CD4-positive, alpha-beta T cell treated with Interferon gamma for 1 hour (primary cell): ENCODE data around the gene DPYD.

Experiments used
- DNase-seq: peaks from one replicate; pipeline ENCODE4 v3.0.0-alpha.2; 2020

Gene DPYD

DNA sequence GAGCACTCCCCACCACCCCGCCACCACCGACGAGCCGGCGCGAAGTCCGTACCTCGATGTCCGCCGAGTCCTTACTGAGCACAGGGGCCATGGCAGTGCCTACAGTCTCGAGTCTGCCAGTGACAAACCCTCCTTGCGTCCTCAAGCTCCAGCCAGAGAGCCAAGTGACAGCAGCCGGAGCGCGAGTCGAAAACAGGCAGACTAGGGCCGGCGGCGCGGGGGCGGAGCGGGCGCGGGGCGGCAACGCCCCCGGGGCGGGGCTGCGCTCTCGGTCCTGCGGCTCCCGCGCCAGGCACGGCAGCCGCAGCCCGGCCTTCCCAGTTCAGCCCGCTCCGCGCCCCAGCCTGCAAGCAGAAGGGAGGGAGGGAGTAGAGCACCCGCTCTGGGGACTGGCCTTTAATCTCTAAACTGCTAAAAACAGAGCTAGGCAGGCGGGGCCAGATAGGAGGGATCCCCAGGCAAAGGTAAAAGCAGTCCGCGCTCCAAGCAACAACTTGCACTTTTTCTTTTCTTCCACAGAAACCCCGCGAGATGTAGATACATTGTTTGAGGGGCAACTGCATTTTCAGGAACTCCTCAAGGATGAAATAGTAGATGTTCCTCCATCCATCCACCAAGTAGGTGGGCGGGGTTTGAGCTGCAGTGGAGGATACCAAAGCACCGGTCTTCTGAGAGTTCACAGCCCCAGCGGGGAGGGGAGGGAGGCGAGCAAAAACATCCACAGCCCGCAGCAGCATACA is at the start of gene DPYD:
DPYD (minus strand) TSS at position 203 of the 740 bp plus-strand sequence; CDS start at position 91, 112 bp downstream.
- DNase-seq, result peak; percentile 82

DNA sequence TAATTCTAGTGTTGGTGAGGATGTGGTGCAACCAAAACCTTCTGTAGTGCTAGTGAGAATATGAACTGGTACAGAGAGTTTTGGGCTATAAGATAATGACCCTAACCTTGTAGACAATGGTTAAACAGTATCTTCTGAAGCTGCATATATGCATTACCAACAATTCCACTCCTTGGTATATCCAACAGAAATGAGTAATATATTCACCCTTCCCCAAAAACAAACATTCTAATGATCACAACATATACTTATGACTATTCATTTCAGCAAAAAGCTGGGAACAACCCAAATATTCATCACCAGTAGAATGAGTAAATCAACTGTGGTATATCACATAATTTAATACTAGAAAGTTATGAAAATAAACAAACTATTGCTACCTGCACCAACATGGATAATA is 39.6 kb upstream of the DPYD start:
- DNase-seq, result no peak

GRCh38 chr1:97947695-97948094 is 26.9 kb upstream of the DPYD start:
- DNase-seq, result no peak

DNA sequence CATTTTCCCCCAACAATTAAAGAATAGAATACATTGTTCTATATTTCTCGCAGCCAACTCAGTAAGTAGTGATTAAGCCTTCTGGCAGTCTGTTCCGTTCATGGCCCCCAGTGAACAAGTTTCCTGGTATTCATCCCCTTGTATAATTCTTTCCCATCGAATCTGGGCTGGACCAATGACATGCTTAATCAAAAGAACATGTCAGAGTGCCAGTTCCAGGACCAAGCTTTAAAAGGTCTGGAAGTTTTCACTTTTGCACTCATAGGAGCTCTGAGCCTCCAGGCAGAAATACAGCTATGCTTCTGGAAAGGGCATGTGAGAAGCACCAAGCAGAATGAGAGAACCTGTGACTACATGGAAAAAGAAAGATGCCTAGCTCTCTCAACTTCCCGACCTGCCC is 22.5 kb upstream of the DPYD start:
- DNase-seq, result no peak

DNA sequence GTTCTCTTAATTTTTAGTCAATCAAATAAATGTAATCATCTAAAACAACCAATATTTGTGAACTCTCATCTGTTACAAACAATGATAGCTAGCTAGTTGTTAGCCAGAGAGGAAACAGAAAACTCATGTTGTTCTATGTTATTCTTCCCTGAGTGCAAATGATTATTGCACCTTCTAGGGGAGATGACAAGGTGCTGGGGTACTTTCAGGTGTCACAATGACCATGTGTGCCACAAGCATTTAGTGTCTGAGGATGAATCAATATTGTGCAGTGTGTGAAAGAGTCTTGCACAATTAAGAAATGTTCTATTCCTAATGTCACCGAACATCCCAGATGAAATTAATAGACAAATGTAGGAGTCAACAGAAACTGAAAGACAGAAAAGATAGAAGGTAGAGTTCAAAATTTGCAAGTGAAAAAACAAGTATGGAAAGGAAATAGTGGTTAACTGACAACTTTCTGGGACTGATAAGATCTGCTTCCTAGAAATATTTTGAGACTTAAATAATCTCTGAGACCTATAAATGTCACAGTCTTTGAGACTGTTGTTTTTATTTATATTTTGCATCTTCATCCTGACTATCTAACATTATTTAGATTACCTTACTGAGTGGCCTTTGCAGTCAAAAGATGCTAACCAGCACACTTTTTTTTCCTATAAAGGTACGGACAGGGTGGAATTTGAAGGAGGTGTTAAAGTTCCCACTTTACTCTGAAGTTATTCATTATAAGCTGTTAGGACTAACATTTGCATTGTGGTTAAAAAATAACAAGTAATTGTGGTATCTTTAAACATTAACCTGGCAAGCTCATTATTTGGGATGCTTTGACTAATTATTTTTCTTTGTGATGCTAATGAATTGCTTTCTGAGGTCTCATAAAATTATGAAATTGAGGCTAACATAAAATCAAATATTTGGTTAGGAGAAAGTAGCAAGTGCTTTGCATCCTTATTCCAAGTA is 21.6 kb upstream of the DPYD start:
- no peak for DNase-seq

DNA sequence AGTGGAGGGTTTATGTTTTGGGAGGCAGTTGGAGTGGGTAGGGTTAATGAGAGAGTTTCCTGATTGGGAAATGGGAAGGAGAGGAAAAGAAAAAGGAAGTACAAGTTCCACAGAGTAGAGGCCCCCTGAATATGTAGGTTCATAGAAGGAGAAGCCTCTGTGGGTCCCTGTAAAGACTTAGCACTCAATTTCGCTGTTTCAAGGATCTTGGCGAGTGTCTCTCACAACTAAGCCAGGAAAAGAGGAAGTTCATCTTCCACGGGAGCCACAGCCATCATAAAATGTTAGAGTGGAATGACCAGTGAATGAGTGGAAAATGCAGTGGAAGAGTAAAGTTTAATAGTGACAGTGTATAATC is 17.4 kb upstream of the DPYD start:
- DNase-seq, result no peak

- DNase-seq, result no peak
Measured at GRCh38 chr1:97936976-97937375, 16.1 kb upstream of the DPYD start.

DNA sequence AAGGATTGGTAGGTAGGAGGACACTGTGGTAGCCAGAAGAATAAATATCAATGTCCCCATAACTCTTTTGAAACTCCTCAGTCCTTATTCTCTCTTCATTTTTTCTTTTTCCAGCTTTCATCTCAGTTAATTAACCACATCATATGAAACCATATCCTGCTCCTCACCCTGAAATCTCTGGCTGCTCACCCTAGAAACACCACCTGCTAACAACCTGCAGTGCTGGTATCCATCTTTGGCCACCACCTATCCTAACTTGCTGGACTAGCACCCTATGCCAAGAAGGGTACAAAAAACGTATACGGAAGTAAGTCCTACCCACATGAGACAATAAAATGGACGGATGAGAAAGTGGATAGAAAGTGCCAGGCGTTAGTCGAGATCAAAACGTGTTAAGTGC is 13.7 kb upstream of the DPYD start:
- DNase-seq, result no peak

DNA sequence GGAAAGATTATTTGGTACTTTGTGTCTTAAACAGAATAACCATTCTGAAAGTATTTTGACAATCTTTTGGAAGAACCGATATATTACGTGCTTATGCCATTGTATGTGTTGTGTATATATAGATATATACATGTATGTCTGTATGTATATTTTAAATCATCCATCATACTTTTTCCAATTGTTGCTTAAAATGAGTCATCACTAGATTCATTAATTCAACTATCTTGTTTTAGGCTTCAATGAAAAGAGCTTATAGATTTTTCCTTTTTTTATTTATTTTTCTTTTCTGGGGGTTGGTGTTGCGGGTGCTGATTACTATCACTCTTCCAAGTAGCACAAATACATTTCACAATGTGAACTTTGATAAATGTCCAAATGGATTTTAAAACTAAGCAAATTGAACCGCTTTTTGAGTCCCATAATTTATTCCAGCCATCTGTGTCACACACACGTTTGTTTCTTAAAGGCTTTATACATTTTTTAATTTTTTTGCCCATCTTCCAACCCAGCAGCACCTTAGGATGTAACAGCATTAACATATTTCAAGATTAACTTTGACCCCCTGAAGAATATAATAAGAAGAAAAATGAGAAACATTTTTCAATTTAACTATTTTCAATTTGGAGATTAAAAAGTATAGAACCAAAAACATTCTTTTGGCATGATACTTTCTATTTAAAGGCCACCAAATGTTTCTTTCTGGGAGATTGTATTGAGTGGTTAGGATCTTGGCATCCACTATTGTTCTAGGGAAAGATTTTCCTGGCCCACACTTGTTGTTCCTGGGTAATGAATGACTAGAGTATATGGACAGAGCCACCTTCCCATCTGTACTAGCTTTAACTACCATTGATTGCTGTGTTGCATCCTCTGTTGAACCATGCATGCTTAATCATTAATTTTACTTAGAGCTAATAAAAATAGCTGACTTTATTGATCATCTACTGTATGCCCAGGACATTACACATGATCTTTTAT is 9.3 kb upstream of the DPYD start:
- no peak for DNase-seq

GRCh38 chr1:97926017-97926708 is 5.3 kb upstream of the DPYD start:
- DNase-seq, result no peak

GRCh38 chr1:97925151-97925550 is 4.3 kb upstream of the DPYD start:
- no peak for DNase-seq

GRCh38 chr1:97923811-97924210 is 3.0 kb upstream of the DPYD start:
- no peak for DNase-seq

GRCh38 chr1:97920276-97920831 is 480 bp downstream of the DPYD start:
- no peak for DNase-seq

GRCh38 chr1:97919585-97920261 is 1.1 kb downstream of the DPYD start:
- DNase-seq, result no peak

GRCh38 chr1:97918961-97919360 is 1.9 kb downstream of the DPYD start:
- DNase-seq, result no peak

- DNase-seq, result no peak
Measured at GRCh38 chr1:97913506-97914139, 7.2 kb downstream of the DPYD start.

- DNase-seq, result no peak
Measured at GRCh38 chr1:97911266-97912215, 9.3 kb downstream of the DPYD start.

DNA sequence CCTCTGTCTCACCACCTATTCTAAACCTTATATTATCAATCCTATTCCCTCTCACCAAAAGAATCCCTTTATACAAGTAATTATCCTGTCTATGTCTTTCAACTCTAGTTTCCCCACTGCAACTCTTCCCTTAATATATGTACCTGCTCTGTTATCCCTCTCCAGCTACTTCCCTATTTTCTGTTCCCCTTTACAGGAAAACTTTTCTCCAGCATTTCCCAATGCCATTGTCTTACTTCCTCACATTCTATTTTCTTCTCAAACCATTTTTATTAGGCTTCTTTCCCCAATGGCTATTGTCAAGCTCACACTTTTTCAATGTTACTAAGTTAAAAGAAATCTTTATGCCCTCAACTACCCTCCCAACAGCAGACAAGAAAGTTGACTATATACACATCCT is 11.6 kb downstream of the DPYD start:
- no peak for DNase-seq

GRCh38 chr1:97907886-97908285 is 12.9 kb downstream of the DPYD start:
- peak; percentile 2 for DNase-seq
